Right lobe of liver (tissue), 6 donors: ENCODE data around the gene NAT14. TPM values are rescaled to one million over a fixed set of nuclear protein-coding genes. Genes with fewer than 3 reads are reported as not detected.

ENCODE experiments used
- ATAC-seq, 4 donors: fragments of 200-7000 bp; cut with Tn5 transposase; one replicate each; pipeline ENCODE4 v1.9.1; 2020; ENCODE audit warnings: mild to moderate bottlenecking in 4 of 4, moderate library complexity in 4 of 4
- DNase-seq, 3 donors: peaks; one replicate each; pipeline ENCODE4 v3.0.0-alpha.2; 2020
- H3K27ac ChIP-seq, 3 donors: fragments of 200-600 bp; one replicate each; pipeline ENCODE4 v1.8.0; 2022
- H3K27me3 ChIP-seq, 2 donors: fragments of 200-600 bp; one replicate each; pipeline ENCODE4 v1.8.0; 2022
- H3K36me3 ChIP-seq, 4 donors: fragments of 200-600 bp; sonication (generic) in 1 of 4; one replicate each; pipeline versions ENCODE4 v1.5.1 to v1.8.0; 2017 to 2022; ENCODE audit warnings: control low read depth in 1 of 4
- H3K4me1 ChIP-seq, 4 donors: fragments of 200-600 bp; sonication (generic) in 1 of 4; one replicate each; pipeline versions ENCODE4 v1.5.1 to v1.8.0; 2017 to 2022; ENCODE audit warnings: control low read depth in 1 of 4
- H3K4me3 ChIP-seq, 3 donors: fragments of 200-600 bp; one replicate each; pipeline ENCODE4 v1.8.0; 2022
- H3K9me3 ChIP-seq, 4 donors: fragments of 200-600 bp; sonication (generic) in 1 of 4; one replicate each; pipeline versions ENCODE4 v1.5.1 to v1.8.0; 2017 to 2022; ENCODE audit warnings: control low read depth in 1 of 4
- POLR2A ChIP-seq: fragments of 450-650 bp; IDR thresholded peaks from one replicate; pipeline ENCODE4 v1.6.1; 2017; ENCODE audit warnings: antibody characterized with exemption, mild to moderate bottlenecking
- WGBS: methylation state at CpG from one replicate; pipeline ENCODE4 v1.1.6; 2018; ENCODE audit warnings: low coverage, low lambda C conversion rate; ENCODE audit not compliant: insufficient coverage; ENCODE audit errors: missing lambda C conversion rate; 5-methylcytosine and 5-hydroxymethylcytosine counted together
- intact Hi-C, 2 donors: fragments of 100-400 bp; cut with DNase I; formaldehyde crosslinking; loops; one replicate each; pipeline versions ENCODE4 v1.11.2 to v1.14.1; 2022
- total RNA-seq, 6 experiments: library from RNA; depleted of rRNA in 2 of 6; stranded (reverse); fragments of >200 nt in 2 of 6; fragmentation: NEBNext Ultra II Directional in 3 of 6; extraction: Animal tissue kit (Norgen Biotek cat#: 25700) in 3 of 6; gene quantifications; one replicate each; pipeline versions ENCODE4 v1.1.0 to v1.2.4, GENCODE V29; 2016 to 2023
- TF ChIP-seq, protein P1 (sequence below), 4 donors: fragments of 200-600 bp in 3 of 4; fragments of 450-650 bp in 1 of 4; IDR thresholded peaks; one replicate each; pipeline versions ENCODE4 v1.5.1 to v1.8.0; 2016 to 2022; ENCODE audit warnings: antibody characterized with exemption in 4 of 4, mild to moderate bottlenecking in 2 of 4
- donor health status: DM: no; HTN: yes; CAD: no.
- donor health status: DM: no; HTN: no; CAD: no.
- donor health status: DM: no; HTN: no; CAD: no.
- donor health status: DM: no; HTN: yes; CAD: no.
- donor health status: DM: no; HTN: yes; CAD: no.

The NAT14 gene
- total RNA-seq, 6 experiments from 2014 or later: 2.5 to 6.0 (median 3.9) TPM

DNA sequence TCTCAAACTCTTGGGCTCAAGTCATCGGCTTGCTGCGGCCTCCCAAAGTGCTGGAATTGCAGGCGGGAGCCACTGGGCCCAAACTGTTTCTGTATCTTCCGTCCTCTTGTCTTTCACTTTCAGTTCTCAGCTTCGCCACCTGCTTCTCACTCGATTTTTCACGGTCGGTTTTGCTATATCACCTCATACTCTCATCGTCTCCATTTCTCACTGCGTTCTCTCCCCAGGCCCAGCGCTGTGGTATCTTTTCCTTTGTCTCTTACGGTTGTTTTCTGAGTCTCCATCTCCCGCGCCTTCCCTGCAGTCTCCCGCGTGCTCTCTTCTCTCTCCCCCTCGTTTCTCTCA is 18.1 kb downstream of the NAT14 start:
- H3K9me3 ChIP-seq: no peaks in the 10 kb centered on the region
- WGBS: 74% methylated on average over 9 of the region's 17 CpGs
- H3K4me1 ChIP-seq: no peaks in the 10 kb centered on the region
- intact Hi-C loops: no loop called here
- DNase-seq (no peak), ATAC-seq (no peak)
- H3K36me3 ChIP-seq: no peaks in the 10 kb centered on the region
- H3K4me3 ChIP-seq: no peak overlapping the region
- TF ChIP-seq, protein P1, sequence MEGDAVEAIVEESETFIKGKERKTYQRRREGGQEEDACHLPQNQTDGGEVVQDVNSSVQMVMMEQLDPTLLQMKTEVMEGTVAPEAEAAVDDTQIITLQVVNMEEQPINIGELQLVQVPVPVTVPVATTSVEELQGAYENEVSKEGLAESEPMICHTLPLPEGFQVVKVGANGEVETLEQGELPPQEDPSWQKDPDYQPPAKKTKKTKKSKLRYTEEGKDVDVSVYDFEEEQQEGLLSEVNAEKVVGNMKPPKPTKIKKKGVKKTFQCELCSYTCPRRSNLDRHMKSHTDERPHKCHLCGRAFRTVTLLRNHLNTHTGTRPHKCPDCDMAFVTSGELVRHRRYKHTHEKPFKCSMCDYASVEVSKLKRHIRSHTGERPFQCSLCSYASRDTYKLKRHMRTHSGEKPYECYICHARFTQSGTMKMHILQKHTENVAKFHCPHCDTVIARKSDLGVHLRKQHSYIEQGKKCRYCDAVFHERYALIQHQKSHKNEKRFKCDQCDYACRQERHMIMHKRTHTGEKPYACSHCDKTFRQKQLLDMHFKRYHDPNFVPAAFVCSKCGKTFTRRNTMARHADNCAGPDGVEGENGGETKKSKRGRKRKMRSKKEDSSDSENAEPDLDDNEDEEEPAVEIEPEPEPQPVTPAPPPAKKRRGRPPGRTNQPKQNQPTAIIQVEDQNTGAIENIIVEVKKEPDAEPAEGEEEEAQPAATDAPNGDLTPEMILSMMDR (IDR thresholded peaks at IDR 0.05): no peak
- TF ChIP-seq POLR2A: no peak
- H3K27me3 ChIP-seq: no peaks in the 10 kb centered on the region
- no peak overlapping the region for H3K27ac ChIP-seq

DNA sequence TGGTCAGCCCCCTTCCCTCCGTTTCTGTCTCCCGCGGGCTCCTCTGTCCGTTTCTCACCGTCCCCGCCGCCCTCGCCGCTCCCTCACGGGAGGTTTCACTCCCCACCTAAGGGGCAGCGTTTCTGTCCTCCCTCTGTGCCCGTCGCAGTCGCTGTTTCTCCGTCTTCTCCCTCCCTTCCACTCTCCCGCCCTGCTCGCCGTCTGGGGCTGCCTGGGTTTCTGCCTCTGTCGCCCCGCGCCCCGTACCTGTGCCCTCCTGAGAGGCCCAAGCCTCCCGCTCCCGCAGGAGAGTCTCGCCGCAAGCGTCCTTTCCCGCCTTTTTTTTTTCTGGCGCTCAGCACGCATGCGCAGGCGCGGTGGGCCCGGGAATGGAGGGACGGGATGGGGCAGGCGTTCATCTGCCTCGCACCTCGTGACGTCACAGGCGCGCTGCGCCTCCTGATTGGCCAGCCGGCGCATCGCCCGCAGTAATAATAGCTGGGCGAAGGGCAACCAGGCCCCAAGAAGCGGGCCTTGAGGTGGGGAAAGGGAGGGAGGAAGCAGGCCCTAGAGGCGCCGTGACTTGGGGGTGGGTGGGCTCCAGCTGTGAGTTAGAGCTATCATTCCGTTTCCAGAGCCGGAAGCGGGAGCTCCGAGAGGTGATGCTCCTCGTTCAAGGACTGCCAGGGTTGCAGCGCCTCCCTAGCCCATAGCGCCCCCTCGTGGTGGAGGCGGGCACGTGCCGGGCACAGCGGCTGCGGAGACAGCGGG is 18.7 kb downstream of the NAT14 start:
- Histone ChIP-seq H3K27ac (no peak overlapping the region), H3K4me1 (no peaks in the 10 kb centered on the region), H3K9me3 (no peaks in the 10 kb centered on the region), H3K36me3 (no peaks in the 10 kb centered on the region), H3K4me3 (peak overlapping the region; percentile 28 to 45 (median 37)), H3K27me3 (no peaks in the 10 kb centered on the region)
- TF ChIP-seq, protein P1 (IDR thresholded peaks at IDR 0.05): peak; percentile 94 to 97 (median 94)
- no peak for TF ChIP-seq POLR2A
- intact Hi-C loops: no loop called here
- WGBS: 21% methylated on average over 44 of the region's 64 CpGs
- ATAC-seq (peak; percentile 87 to 97 (median 94)), DNase-seq (peak; percentile 86 to 95 (median 88))

DNA sequence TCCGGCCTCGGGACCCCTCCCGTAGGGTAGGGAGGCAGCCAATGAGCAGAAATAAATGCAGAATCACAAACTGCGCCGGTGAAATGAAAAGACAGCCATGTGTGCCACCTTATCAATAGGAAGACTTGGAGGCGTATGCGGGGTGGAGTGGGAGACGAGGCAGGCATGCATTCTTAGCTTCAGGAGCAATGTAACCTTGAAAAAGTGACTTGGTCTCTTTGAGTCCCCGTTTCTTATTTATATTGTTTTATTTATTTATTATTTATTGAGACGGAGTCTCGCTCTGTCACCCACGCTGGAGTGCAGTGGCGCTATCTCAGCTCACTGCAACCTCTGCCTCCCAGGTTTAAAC is 19.2 kb downstream of the NAT14 start:
- ATAC-seq (no peak), DNase-seq (no peak)
- Histone ChIP-seq H3K36me3 (no peaks in the 10 kb centered on the region), H3K27me3 (no peaks in the 10 kb centered on the region), H3K9me3 (no peaks in the 10 kb centered on the region), H3K27ac (no peak overlapping the region), H3K4me3 (peak overlapping the region in 2 of 3 donors; percentile 28 to 45), H3K4me1 (no peaks in the 10 kb centered on the region)
- TF ChIP-seq POLR2A: no peak
- TF ChIP-seq, protein P1 (IDR thresholded peaks at IDR 0.05): no peak
- whole genome bisulfite sequencing: 29% methylated on average over 13 of the region's 13 CpGs
- intact Hi-C loops: no loop called here

DNA sequence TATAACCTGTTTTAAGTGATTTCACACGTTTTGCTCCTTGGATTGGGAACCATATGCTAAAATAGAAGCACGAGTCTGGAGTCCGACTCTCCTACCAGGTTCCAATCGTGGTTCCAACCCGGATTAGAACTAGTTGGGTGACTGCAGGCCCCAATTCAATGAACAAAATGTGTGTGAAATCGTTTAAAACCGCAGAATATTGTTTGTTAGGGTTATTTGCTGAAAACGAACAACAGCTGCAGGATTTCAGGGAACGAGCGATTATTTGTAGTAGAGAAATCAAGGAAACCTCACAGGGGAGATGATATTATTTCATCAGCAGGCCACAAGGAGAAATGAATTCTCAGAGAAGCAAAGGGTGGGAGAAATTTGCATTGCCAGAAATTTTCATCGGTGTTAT is 20.0 kb downstream of the NAT14 start:
- 69% methylated on average over 11 of the region's 11 CpGs for WGBS
- TF ChIP-seq, protein P1 (IDR thresholded peaks at IDR 0.05): no peak
- TF ChIP-seq POLR2A: no peak
- Histone ChIP-seq H3K27me3 (no peaks in the 10 kb centered on the region), H3K27ac (no peak overlapping the region), H3K36me3 (no peaks in the 10 kb centered on the region), H3K4me3 (no peak overlapping the region), H3K4me1 (no peaks in the 10 kb centered on the region), H3K9me3 (no peaks in the 10 kb centered on the region)
- no peak for DNase-seq
- ATAC-seq: no peak
- intact Hi-C loops: no loop called here
